HCT116 (cell line): ENCODE data around the gene CDKL4.

Experiments
- ATF3 ChIP-seq: IDR thresholded peaks from 2 replicates; pipeline ENCODE4 v1.6.1; 2012
- CBX3 ChIP-seq: IDR thresholded peaks from 2 replicates; pipeline ENCODE4 v1.6.1; 2012; ENCODE audit warnings: low read depth
- CTCF ChIP-seq, 3 experiments: fragments of 200-600 bp in 1 of 3; sonication (generic) in 1 of 3; IDR thresholded peaks in 2 of 3; conservative IDR thresholded peaks in 1 of 3; 2 replicates each; pipeline ENCODE4 v1.5.1; 2012 to 2017; ENCODE audit warnings: low read depth in 2 of 3, low read length in 2 of 3, antibody characterized with exemption in 1 of 3, borderline replicate concordance in 1 of 3, control low read depth in 1 of 3, mild to moderate bottlenecking in 1 of 3, mixed read lengths in 1 of 3, mixed run types in 1 of 3, moderate library complexity in 1 of 3; ENCODE audit not compliant: insufficient read depth in 1 of 3
- ELF1 ChIP-seq: IDR thresholded peaks from 2 replicates; pipeline ENCODE4 v1.6.1; 2012; ENCODE audit warnings: low read depth, borderline replicate concordance
- EZH2 ChIP-seq: fragments of 200-600 bp; sonication (generic); IDR thresholded peaks from 2 replicates; pipeline ENCODE4 v1.6.1; 2017; ENCODE audit warnings: antibody characterized with exemption, mixed run types
- JUND ChIP-seq: IDR thresholded peaks from 2 replicates; pipeline ENCODE4 v1.6.1; 2012
- POLR2A ChIP-seq: IDR thresholded peaks from 2 replicates; pipeline ENCODE4 v1.7.0; 2011; ENCODE audit warnings: borderline replicate concordance; ENCODE audit not compliant: insufficient read depth, insufficient read length; ENCODE audit errors: extremely low read depth
- POLR2AphosphoS5 ChIP-seq: IDR thresholded peaks from 2 replicates; pipeline ENCODE4 v1.6.1; 2011; ENCODE audit warnings: mild to moderate bottlenecking, low read depth, low read length, moderate library complexity
- REST ChIP-seq: IDR thresholded peaks from 2 replicates; pipeline ENCODE4 v1.6.1; 2012; ENCODE audit warnings: low read depth
- ZFX ChIP-seq: fragments of 450-650 bp; IDR thresholded peaks from 2 replicates; pipeline ENCODE4 v1.6.1; 2017
- ZNF274 ChIP-seq: fragments of 200-500 bp; sonication (Bioruptor generic); IDR thresholded peaks from 2 replicates; pipeline ENCODE4 v1.6.1; 2014; ENCODE audit warnings: mild to moderate bottlenecking, low read depth, low read length, inconsistent platforms

GRCh38 chr2:39215545-39215944, 28.2 kb downstream of the CDKL4 start:
- TF ChIP-seq CTCF (IDR thresholded peaks at IDR 0.05 in 2 of 3, conservative IDR thresholded peaks at IDR 0.05 in 1 of 3; ENCODE audit: borderline replicate concordance in 1 of 3, insufficient read depth in 1 of 3, low read depth in 2 of 3, low read length in 2 of 3), result no peak
- no peak for TF ChIP-seq POLR2AphosphoS5
- no peak for TF ChIP-seq EZH2
- no peak for TF ChIP-seq JUND
- TF ChIP-seq CBX3, result no peak
- TF ChIP-seq ELF1, result no peak
- no peak for TF ChIP-seq ZNF274
- no peak for TF ChIP-seq POLR2A
- no peak for TF ChIP-seq REST
- TF ChIP-seq ATF3, result no peak
- no peak for TF ChIP-seq ZFX
